ENCODE results near the gene MTCH2.

MTCH2 gene

GRCh38 chr11:47589118-47589517 lies 53.2 kb downstream of the MTCH2 start:
- FAIRE-seq: no peak

GRCh38 chr11:47587723-47588326 lies 54.5 kb downstream of the MTCH2 start:
- no peak for FAIRE-seq

GRCh38 chr11:47587039-47587716 lies 55.2 kb downstream of the MTCH2 start:
- no peak for FAIRE-seq

DNA sequence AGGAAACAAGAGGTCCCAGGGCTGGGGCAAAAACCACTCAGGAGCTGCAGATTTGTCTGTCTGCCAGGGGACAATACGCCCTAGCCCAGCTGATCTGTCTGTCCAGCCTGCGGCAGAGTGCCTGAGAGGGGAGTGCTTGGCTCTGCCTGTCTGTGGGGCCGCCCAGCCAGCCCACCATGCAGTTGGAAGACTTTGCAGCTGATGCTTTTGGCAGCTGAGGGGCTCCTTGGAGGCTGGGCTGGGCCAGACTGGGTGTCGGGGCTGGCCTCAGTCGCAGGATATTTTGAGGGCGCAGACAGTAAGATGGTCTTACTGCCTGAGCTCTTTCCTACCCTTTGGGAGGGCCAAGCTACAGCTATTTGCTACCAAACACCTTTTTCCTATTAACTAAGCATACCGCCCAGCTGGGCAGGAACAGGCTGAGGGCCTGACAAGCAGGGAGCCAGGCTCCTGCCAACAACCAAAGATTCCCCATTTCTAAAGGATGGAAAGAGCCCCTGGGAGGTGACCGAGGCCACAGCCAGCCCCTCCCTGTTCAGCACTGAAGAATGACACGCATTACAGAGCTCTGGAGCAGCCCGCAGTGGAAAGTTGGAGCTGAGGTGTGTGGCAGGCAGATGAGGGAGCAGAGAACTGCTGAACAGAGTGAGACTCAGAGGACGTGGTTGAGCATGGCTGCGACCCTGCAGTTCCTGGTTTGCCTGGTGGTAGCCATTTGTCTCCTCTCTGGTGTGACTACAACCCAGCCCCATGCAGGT lies 56.1 kb downstream of the MTCH2 start, which contains the start of gene FAM180B:
TSS of gene FAM180B (plus strand) at position 581 of the 758 bp plus-strand sequence. CDS start at position 672, 91 bp downstream.
- no peak for FAIRE-seq

DNA sequence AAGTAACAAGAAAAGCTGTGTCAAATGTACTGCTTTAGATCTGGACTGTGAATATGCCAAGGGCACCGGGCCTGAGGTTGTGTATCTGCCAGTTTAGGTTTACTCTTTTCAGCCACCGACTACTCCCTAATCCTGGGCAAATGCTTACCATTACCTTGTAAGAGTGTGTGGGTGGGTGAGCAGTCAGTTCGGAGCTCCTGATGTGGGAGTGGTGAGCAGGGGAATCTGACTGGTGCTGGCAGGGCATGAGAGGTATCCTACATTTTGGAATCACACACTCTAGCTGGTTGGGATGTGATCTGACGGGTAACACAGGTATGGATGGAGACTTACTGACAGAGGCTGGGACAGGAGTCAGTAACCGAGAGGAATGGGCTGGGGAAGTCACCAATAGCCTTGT lies 58.5 kb downstream of the MTCH2 start:
- no peak for FAIRE-seq

DNA sequence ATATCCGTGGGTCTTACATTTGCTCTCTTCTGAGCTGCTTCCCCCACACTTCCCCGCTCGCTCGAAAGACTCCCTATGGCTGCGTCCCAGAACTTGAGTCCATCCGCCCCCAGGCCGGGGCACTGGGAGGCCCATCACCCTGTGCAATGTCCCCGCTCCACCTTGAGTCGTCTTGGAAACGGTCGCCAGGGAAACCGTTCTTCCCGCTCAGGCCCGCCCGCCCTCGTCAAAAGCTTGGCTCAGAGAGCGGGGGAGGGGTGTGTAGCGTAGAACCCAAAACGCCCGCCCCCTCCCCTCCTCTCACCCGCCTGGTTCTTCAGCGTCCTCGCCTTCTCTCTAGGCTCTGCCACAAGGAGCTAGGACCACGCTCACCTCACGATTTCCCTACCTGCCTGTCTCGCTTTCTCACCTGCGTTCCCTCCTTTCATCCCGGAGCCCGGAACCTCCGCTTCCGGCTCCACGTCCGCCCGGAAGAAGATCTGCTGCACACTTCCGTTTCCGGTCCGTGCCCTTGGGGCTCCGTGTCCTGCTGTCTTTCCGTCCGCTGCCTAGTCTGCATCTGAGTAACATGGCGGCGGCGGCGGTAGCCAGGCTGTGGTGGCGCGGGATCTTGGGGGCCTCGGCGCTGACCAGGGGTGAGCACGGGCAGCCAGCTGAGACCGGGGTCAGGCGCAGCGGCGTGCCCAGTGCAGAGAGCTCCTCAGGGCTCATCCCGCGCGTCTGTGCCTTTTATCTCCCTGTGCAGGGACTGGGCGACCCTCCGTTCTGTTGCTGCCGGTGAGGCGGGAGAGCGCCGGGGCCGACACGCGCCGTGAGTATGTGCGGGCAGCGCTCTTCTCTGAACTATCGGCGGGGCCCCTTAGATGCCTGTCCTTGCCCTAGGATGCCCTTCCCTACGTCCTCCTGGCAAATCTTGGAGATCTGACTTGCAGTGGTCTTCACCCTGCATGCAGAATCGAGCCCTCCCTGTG lies 63.5 kb downstream of the MTCH2 start, which contains the start of the genes KBTBD4 and NDUFS3:
TSS of gene KBTBD4 (minus strand) at position 447 of the 971 bp plus-strand sequence. CDS start at position 428, 19 bp downstream.
TSS of gene NDUFS3 (plus strand) at position 551 of the 971 bp plus-strand sequence. CDS start at position 569, 18 bp downstream.
- FAIRE-seq: no peak

DNA sequence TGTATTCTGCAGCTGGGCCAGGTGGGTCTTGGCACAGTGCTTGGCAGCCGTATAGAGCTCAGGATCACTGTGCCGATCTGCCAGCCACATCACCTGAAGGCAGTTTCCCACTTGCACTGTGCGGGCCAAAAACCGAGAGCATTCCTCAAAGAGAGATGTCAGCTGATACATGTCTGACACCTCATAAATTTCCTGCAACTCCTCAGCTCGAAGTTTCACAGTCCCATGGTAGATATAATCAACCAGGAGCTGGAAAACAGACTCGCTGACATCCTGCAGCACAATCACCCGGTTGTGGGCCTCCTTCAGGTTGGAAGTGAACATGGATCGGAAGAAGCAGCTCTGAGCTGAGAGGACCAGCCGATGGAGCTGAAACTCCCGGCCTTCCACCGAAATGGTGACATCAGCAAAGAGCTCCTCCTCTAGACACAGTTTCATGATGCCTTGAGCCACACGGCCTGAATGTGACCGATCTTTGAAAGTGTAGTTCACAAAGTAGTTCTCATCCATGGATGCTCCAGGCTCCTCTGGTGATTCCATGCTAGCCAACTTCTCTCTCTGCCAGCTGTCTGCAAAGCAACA lies 64.8 kb downstream of the MTCH2 start:
- FAIRE-seq: no peak

DNA sequence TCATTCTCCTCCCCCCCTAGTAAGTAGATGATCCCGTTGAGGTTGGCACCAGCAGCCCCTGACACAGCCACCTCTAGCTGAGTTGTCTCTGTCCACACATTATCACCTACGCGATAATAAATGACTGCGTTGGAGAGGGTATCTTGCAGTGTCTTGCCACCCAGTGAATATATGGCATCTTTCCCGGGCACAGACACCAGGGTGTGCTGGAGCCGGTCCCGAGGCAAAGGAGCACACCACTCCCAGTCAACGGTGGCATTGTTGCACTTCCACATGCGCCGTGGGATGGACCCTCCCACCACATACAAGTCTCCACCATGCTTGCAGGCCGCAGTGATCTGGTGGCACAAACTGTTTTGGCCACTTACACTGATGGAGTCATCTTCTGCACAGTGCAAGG lies 69.0 kb downstream of the MTCH2 start:
- no peak for FAIRE-seq

GRCh38 chr11:47572715-47573255 lies 69.6 kb downstream of the MTCH2 start:
- FAIRE-seq: no peak

- no peak for FAIRE-seq
Observed at GRCh38 chr11:47571895-47572294, 70.5 kb downstream of the MTCH2 start.

GRCh38 chr11:47571357-47571729 lies 71.0 kb downstream of the MTCH2 start:
- FAIRE-seq: no peak

GRCh38 chr11:47570651-47571356 lies 71.6 kb downstream of the MTCH2 start:
- no peak for FAIRE-seq

DNA sequence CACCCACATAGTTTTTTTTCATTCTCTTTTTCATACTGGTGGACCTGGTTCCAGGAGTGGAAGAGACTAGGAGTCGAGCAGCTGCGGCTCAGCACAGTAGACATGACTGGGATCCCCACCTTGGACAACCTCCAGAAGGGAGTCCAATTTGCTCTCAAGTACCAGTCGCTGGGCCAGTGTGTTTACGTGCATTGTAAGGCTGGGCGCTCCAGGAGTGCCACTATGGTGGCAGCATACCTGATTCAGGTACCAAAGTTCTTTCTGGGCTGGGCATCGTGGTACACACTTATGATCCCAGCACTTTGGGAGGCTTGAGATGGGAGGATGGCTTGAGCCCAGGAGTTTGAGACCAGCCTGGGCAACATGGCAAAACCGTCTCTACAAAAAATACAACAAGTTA lies 72.7 kb downstream of the MTCH2 start:
- no peak for FAIRE-seq

Measured in TTC549 (cell line).